H1 (cell line): ENCODE results near the gene TUT4. TPM values are rescaled to one million over a fixed set of nuclear protein-coding genes. Genes with fewer than 3 reads are reported as not detected.
A peak's percentile ranks its signal among the peaks of the same experiment; 100 is the strongest.

Source experiments
- CTCF ChIA-PET: fragments of 300-600 bp; sonication (Branson Sonifier 250); formaldehyde crosslinking; loops from one replicate; lab custom pipeline; 2021; ENCODE audit not compliant: partially characterized antibody; lab: Charles Lee
- POLR2A ChIA-PET: fragments of 300-600 bp; sonication (Branson Sonifier 250); formaldehyde crosslinking; loops from one replicate; lab custom pipeline; 2021; ENCODE audit warnings: inconsistent platforms; ENCODE audit not compliant: partially characterized antibody; lab: Charles Lee
- DNase-seq, 2 experiments: peaks; one replicate each; pipeline versions ENCODE4 v3.0.0 to v3.0.0-alpha.2; 2010 to 2022; ENCODE audit warnings: low spot score in 2 of 2, low read depth in 1 of 2, mixed read lengths in 1 of 2
- FAIRE-seq: peaks from 2 replicates; lab custom pipeline; 2011; peaks lifted over from hg19 to GRCh38; lab: Jason Lieb, UNC
- H2AFZ ChIP-seq: 2 replicates; pipeline ENCODE4 v1.8.1; 2012; ENCODE audit warnings: low read length, inconsistent platforms
- H2AK5ac ChIP-seq: 2 replicates; pipeline ENCODE4 v1.6.1; 2013; ENCODE audit warnings: low read depth, low read length
- H2BK120ac ChIP-seq: replicated peaks from 2 replicates; pipeline ENCODE3; 2013; ENCODE audit warnings: low read depth, low read length, inconsistent platforms
- H2BK12ac ChIP-seq: 2 replicates; pipeline ENCODE4 v1.6.1; 2013; ENCODE audit warnings: low read depth, low read length
- H2BK15ac ChIP-seq: 2 replicates; pipeline ENCODE4 v1.6.1; 2013; ENCODE audit warnings: low read length
- H2BK20ac ChIP-seq: 2 replicates; pipeline ENCODE4 v1.6.1; 2013; ENCODE audit warnings: low read length
- H2BK5ac ChIP-seq: 2 replicates; pipeline ENCODE4 v1.6.1; 2013; ENCODE audit warnings: low read depth, low read length
- H3K14ac ChIP-seq: 2 replicates; pipeline ENCODE4 v1.6.1; 2013; ENCODE audit warnings: inconsistent platforms; ENCODE audit not compliant: insufficient read length
- H3K18ac ChIP-seq: 2 replicates; pipeline ENCODE4 v1.6.1; 2013; ENCODE audit warnings: low read length; ENCODE audit errors: extremely low read depth
- H3K23ac ChIP-seq: 2 replicates; pipeline ENCODE4 v1.6.1; 2013; ENCODE audit warnings: inconsistent platforms; ENCODE audit not compliant: insufficient read length
- H3K23me2 ChIP-seq: 2 replicates; pipeline ENCODE4 v1.6.1; 2013; ENCODE audit warnings: low read depth, low read length
- H3K27ac ChIP-seq: 2 replicates; pipeline ENCODE4 v1.6.1; 2011; ENCODE audit warnings: low read depth, low read length, inconsistent platforms
- H3K27me3 ChIP-seq, 4 experiments: replicated peaks in 1 of 4; 1 replicate in 1 of 4; 2 replicates in 3 of 4; pipeline versions ENCODE4 v1.6.1 to v1.8.1; 2011 to 2013; ENCODE audit warnings: low read length in 3 of 4, mild to moderate bottlenecking in 3 of 4, inconsistent platforms in 2 of 4, mixed read lengths in 2 of 4, moderate library complexity in 1 of 4; ENCODE audit not compliant: control insufficient read depth in 3 of 4, insufficient read depth in 3 of 4; ENCODE audit errors: extremely low read depth in 1 of 4
- H3K36me3 ChIP-seq, 4 experiments: 2 replicates each; pipeline versions ENCODE4 v1.6.1 to v1.8.1; 2011 to 2013; ENCODE audit warnings: mild to moderate bottlenecking in 4 of 4, low read length in 3 of 4, moderate library complexity in 2 of 4, control low read depth in 1 of 4, inconsistent platforms in 1 of 4; ENCODE audit not compliant: insufficient read depth in 4 of 4, control insufficient read depth in 2 of 4
- H3K4ac ChIP-seq: replicated peaks from 2 replicates; pipeline ENCODE3; 2013; ENCODE audit warnings: low read length, low read depth, mixed read lengths, inconsistent platforms; ENCODE audit not compliant: insufficient read length
- H3K4me1 ChIP-seq, 4 experiments: replicated peaks in 1 of 4; 1 replicate in 1 of 4; 2 replicates in 3 of 4; pipeline versions ENCODE4 v1.6.1 to v1.8.1; 2011 to 2013; ENCODE audit warnings: low read length in 3 of 4, inconsistent platforms in 2 of 4, mixed read lengths in 1 of 4; ENCODE audit not compliant: insufficient read depth in 4 of 4, control insufficient read depth in 3 of 4
- H3K4me2 ChIP-seq, 2 experiments: 2 replicates each; pipeline versions ENCODE4 v1.6.1 to v1.8.1; 2011 to 2013; ENCODE audit warnings: low read depth in 2 of 2, low read length in 2 of 2, control low read depth in 1 of 2, inconsistent platforms in 1 of 2, mild to moderate bottlenecking in 1 of 2; ENCODE audit not compliant: insufficient read depth in 1 of 2
- H3K4me3 ChIP-seq, 4 experiments: fragments of 200-600, 300-600 bp in 1 of 4; sonication (generic), shearing (Covaris generic), sonication (Bioruptor Twin) in 1 of 4; 2 replicates each; pipeline versions ENCODE4 v1.5.1 to v1.8.1; 2011 to 2016; ENCODE audit warnings: low read length in 4 of 4, low read depth in 3 of 4, control low read depth in 2 of 4, inconsistent platforms in 2 of 4, mild to moderate bottlenecking in 2 of 4, mixed read lengths in 1 of 4, moderate library complexity in 1 of 4; ENCODE audit not compliant: insufficient read depth in 2 of 4; ENCODE audit errors: extremely low read depth in 1 of 4
- H3K56ac ChIP-seq: replicated peaks from 2 replicates; pipeline ENCODE3; 2013; ENCODE audit warnings: low read depth, mild to moderate bottlenecking, mixed read lengths, low read length, inconsistent platforms; ENCODE audit not compliant: insufficient read length
- H3K79me1 ChIP-seq: 2 replicates; pipeline ENCODE4 v1.6.1; 2013; ENCODE audit warnings: low read depth, low read length, control low read depth
- H3K79me2 ChIP-seq, 2 experiments: 2 replicates each; pipeline versions ENCODE4 v1.6.1 to v1.8.1; 2012 to 2013; ENCODE audit warnings: low read length in 2 of 2, mild to moderate bottlenecking in 2 of 2, inconsistent platforms in 1 of 2; ENCODE audit not compliant: insufficient read depth in 2 of 2, control insufficient read depth in 1 of 2
- H3K9ac ChIP-seq, 4 experiments: replicated peaks in 1 of 4; 1 replicate in 1 of 4; 2 replicates in 3 of 4; pipeline versions ENCODE4 v1.6.1 to v1.8.1; 2011 to 2013; ENCODE audit warnings: low read depth in 3 of 4, low read length in 3 of 4, control low read depth in 2 of 4, mild to moderate bottlenecking in 2 of 4, moderate library complexity in 2 of 4, inconsistent platforms in 1 of 4; ENCODE audit errors: extremely low read depth in 1 of 4
- H3K9me3 ChIP-seq, 2 experiments: 2 replicates each; pipeline versions ENCODE4 v1.6.1 to v1.8.1; 2012 to 2013; ENCODE audit warnings: mild to moderate bottlenecking in 2 of 2, moderate library complexity in 2 of 2, control low read depth in 1 of 2, inconsistent platforms in 1 of 2, low read depth in 1 of 2, low read length in 1 of 2, mixed read lengths in 1 of 2; ENCODE audit not compliant: insufficient read depth in 2 of 2
- H4K20me1 ChIP-seq, 2 experiments: replicated peaks in 1 of 2; 2 replicates each; pipeline versions ENCODE3 to v1.8.1; 2011 to 2013; ENCODE audit warnings: inconsistent platforms in 2 of 2, low read length in 2 of 2, mild to moderate bottlenecking in 1 of 2; ENCODE audit not compliant: insufficient read depth in 2 of 2, control insufficient read depth in 1 of 2
- H4K5ac ChIP-seq: 2 replicates; pipeline ENCODE4 v1.6.1; 2013; ENCODE audit warnings: low read length, low read depth, mixed read lengths, inconsistent platforms; ENCODE audit not compliant: insufficient read length
- H4K8ac ChIP-seq: 2 replicates; pipeline ENCODE4 v1.8.0; 2013; ENCODE audit warnings: mild to moderate bottlenecking, moderate library complexity, low read length, inconsistent platforms; ENCODE audit not compliant: insufficient read depth; ENCODE audit errors: extremely low read depth
- H4K91ac ChIP-seq: replicated peaks from 2 replicates; pipeline ENCODE3; 2013; ENCODE audit warnings: low read length, mixed read lengths, inconsistent platforms; ENCODE audit not compliant: insufficient read length
- CHD2 ChIP-seq: IDR thresholded peaks from 2 replicates; pipeline ENCODE4 v1.6.1; 2012; ENCODE audit warnings: low read length, improper control_type of control experiment
- GTF2F1 ChIP-seq: IDR thresholded peaks from 2 replicates; pipeline ENCODE4 v1.6.1; 2012; ENCODE audit warnings: low read depth, low read length, improper control_type of control experiment, borderline replicate concordance
- KDM5A ChIP-seq: fragments of 200-600 bp; IDR thresholded peaks from 2 replicates; pipeline ENCODE4 v1.7.1; 2012; ENCODE audit warnings: mild to moderate bottlenecking, low read length, inconsistent platforms, mixed read lengths
- SP4 ChIP-seq: IDR thresholded peaks from 2 replicates; pipeline ENCODE4 v1.6.1; 2012; ENCODE audit warnings: low read length, inconsistent platforms
- WGBS, 2 experiments: shearing (Covaris generic) in 1 of 2; methylation state at CpG; one replicate each; pipeline versions ENCODE4 v1.1.6 to v1.1.7; 2013 to 2015; ENCODE audit warnings: low lambda C conversion rate in 2 of 2, mixed read lengths in 2 of 2, inconsistent platforms in 1 of 2, low coverage in 1 of 2, missing lambda C conversion rate in 1 of 2; ENCODE audit not compliant: insufficient replicate concordance in 2 of 2, insufficient coverage in 1 of 2, insufficient read length in 1 of 2; ENCODE audit errors: extremely low coverage in 1 of 2, missing lambda C conversion rate in 1 of 2; 5-methylcytosine and 5-hydroxymethylcytosine counted together
- polyA plus RNA-seq, 7 experiments: library from polyadenylated mRNA; depleted of rRNA in 3 of 7; stranded (reverse) in 5 of 7; unstranded in 2 of 7; fragments of >200 nt in 5 of 7; fragments of 200-250 nt in 2 of 7; gene quantifications; 1 replicate in 5 of 7; 2 replicates in 1 of 7; 4 replicates in 1 of 7; pipeline versions ENCODE4 v1.2.1 to v1.2.3, GENCODE V29; 2011 to 2013; ENCODE audit warnings: missing spikeins in 2 of 7, mixed read lengths in 2 of 7
- total RNA-seq: library from RNA; stranded (reverse); fragmentation: NEBNext Ultra II Directional; extraction: Animal tissue kit (Norgen Biotek cat#: 25700); gene quantifications from 2 replicates; pipeline ENCODE4 v1.2.1, GENCODE V29; 2021
- TF ChIP-seq, protein P1 (sequence below): IDR thresholded peaks from 2 replicates; pipeline ENCODE4 v1.6.1; 2012; ENCODE audit warnings: inconsistent platforms
- TF ChIP-seq, protein P2 (sequence below): IDR thresholded peaks from 2 replicates; pipeline ENCODE4 v1.6.1; 2012; ENCODE audit warnings: low read length, inconsistent platforms

Gene TUT4
- total and polyA plus RNA-seq, 2 of the 8 experiments (the other 6 are each of a cell fraction or from before 2014, with no cell fraction given), result 54.5 to 63.3 TPM

DNA sequence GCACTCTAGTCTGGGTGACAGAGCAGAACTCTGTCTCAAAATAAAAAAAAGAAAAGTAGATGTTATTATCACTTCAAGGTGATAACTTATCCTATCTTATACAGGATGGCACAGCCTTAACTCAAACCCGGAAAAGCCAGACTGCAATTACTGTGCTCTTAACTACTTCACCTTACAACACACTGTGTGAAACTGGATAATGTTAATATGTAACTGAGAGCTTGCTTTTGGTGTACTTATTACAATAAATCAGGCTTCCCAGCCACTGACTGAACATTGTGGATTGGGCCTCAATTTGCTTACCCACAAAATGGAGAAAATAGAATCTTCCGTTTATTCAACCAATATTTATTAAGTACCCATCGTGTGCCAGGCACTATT lies 150.0 kb downstream of the TUT4 start:
- Histone ChIP-seq H2BK12ac (no peak overlapping the region), H3K4me3 (peak overlapping the region; percentile 89 to 94 (median 91); a peak in 6 of 8 replicates), H3K36me3 (peaks cover 12 to 43% (median 34%) of the 10 kb centered on the region in 4 experiments; a peak in 7 of 8 replicates), H2BK20ac (no peak overlapping the region), H3K4me2 (peak overlapping the region; percentile 71 to 82), H2BK120ac (no peak overlapping the region), H4K91ac (no peak overlapping the region), H3K23ac (no peak overlapping the region), H3K14ac (no peak overlapping the region), H2AK5ac (no peak overlapping the region), H3K56ac (no peak overlapping the region), H3K27ac (no peak overlapping the region), H4K8ac (no peak overlapping the region), H2BK15ac (no peak overlapping the region), H3K23me2 (peaks cover 5% of the 10 kb centered on the region; the same call in 1 of the 2 replicates), H3K4ac (no peak overlapping the region), H4K20me1 (peaks cover 5 to 7% of the 10 kb centered on the region in 2 experiments), H3K27me3 (no peaks in the 10 kb centered on the region), H3K79me2 (peaks cover 5 to 71% of the 10 kb centered on the region in 2 experiments; a peak in 3 of 4 replicates), H2AFZ (no peak overlapping the region), H3K9ac (peak overlapping the region in 1 of 4 experiments; percentile 98; a peak in 2 of 7 replicates), H2BK5ac (no peak overlapping the region), H3K79me1 (0 out of 2 replicates have a peak, but pooled peaks cover 2% of the 10 kb centered on the region), H3K18ac (no peak overlapping the region), H3K4me1 (peaks cover 0 to 7% (median 0%) of the 10 kb centered on the region in 4 experiments; a peak in 1 of 7 replicates), H4K5ac (no peak overlapping the region), H3K9me3 (no peaks in the 10 kb centered on the region)
- 90% methylated on average over 3 of the region's 3 CpGs; no CpG with 5 or more reads in 1 of the 2 experiments for WGBS, 2 experiments
- DNase-seq (no peak), FAIRE-seq (no peak)
- ChIA-PET POLR2A (interaction anchor here (0.5 to 9.8 kb wide), 4 partner anchors 9 to 120 kb away, joined by 3 to 82 read pairs (median 14); no protein-coding TSS in a partner anchor), CTCF (no interaction called here)
- TF ChIP-seq GTF2F1 (no peak), KDM5A (no peak), CHD2 (no peak), SP4 (no peak)
- TF ChIP-seq, protein P1, sequence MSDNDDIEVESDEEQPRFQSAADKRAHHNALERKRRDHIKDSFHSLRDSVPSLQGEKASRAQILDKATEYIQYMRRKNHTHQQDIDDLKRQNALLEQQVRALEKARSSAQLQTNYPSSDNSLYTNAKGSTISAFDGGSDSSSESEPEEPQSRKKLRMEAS, result no peak
- TF ChIP-seq, protein P2, sequence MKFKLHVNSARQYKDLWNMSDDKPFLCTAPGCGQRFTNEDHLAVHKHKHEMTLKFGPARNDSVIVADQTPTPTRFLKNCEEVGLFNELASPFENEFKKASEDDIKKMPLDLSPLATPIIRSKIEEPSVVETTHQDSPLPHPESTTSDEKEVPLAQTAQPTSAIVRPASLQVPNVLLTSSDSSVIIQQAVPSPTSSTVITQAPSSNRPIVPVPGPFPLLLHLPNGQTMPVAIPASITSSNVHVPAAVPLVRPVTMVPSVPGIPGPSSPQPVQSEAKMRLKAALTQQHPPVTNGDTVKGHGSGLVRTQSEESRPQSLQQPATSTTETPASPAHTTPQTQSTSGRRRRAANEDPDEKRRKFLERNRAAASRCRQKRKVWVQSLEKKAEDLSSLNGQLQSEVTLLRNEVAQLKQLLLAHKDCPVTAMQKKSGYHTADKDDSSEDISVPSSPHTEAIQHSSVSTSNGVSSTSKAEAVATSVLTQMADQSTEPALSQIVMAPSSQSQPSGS, result no peak
